GM19468 (cell line): ENCODE results near the gene DCBLD1.

Source experiments
- ATAC-seq: cut with Tn5 transposase; IDR thresholded peaks from one replicate; pipeline ENCODE4 v1.9.1; 2021; ENCODE audit warnings: mild to moderate bottlenecking, moderate library complexity, moderate number of reproducible peaks; ENCODE audit not compliant: unreplicated experiment; ENCODE audit errors: extremely low read depth

Gene DCBLD1

DNA sequence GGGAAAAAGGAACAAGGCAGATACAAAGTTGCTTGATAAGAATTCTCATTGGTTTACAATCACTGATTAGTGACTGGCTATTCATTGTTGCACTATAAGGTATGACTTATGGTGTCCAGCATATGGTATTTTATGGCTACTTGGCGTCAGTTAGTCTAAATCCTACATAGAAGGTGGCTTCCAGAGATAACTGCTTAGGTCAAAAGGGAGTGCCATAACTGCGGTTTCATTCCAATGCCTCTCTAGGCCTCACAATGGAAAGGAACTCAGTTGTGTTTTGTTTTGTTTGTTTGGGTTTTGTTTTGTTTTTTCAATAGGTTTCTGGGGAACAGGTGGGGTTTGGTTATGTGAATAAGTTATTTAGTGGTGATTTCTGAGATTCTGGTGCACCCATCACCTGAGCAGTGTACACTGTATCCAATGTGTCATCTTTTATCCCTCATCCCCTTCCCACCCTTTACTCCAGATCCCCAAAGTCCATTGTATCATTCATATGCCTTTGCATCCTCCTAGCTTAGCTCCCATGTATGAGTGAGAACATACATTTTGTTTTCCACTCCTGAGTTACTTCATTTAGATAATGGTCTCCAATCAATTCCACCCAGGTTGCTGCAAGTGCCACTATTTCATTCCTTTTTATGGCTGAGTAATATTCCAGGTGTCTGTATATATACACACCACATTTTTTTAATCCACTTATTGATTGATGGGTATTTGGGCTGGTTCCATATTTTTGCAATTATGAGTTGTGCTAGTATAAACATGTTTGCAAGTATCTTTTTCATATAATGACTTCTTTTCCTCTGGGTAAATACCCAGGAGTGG is 112.8 kb downstream of the DCBLD1 start:
- no peak for ATAC-seq

DNA sequence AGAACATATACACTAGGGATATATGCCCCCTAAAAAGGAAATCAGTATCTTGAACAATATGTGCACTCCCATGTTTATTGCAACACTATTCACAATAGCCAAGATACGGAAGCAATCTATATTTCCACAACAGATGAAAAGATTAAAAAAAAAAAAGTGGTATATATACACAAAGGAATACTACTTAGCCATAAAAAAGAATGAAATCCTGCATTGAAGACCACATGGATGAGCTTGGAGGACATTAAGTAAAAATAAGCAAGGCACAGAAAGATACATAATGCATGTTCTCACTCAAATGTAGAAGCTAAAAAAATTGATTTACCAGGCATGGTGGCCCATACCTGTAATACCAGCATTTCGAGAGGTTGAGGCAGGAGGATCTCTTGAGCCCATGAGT is 115.3 kb downstream of the DCBLD1 start:
- ATAC-seq = no peak
